K562 (cell line): ENCODE measurements around the gene LDLRAD3. TPM values are rescaled to one million over a fixed set of nuclear protein-coding genes. Genes with fewer than 3 reads are reported as not detected.

ENCODE experiments used
- ATAC-seq: fragments of 200-7000 bp; cut with Tn5 transposase; 3 replicates; pipeline ENCODE4 v1.9.1; 2020; ENCODE audit warnings: moderate library complexity
- BruUV-seq: library from RNA; stranded (reverse); fragments of 400-500 nt; replicated peaks from 2 replicates; lab custom pipeline; 2021; lab: Mats Ljungman, UMichigan
- CTCF ChIA-PET: fragments of 300-600 bp; formaldehyde crosslinking; extraction: SDS; loops from one replicate; lab custom pipeline; 2021; ENCODE audit warnings: low intra/inter-chr PET ratio; lab: Yijun Ruan, JAX
- POLR2A ChIA-PET: fragments of 300-600, 350-650 bp; sonication (Branson Sonifier 250); formaldehyde crosslinking; extraction: SDS; loops from one replicate; lab custom pipeline; 2021; ENCODE audit warnings: antibody characterized with exemption, inconsistent platforms; lab: Yijun Ruan, JAX
- DNase-seq, 4 experiments: peaks; one replicate each; pipeline versions ENCODE4 v3.0.0 to v3.0.0-alpha.2; 2011 to 2018; ENCODE audit warnings: low spot score in 3 of 4, mixed read lengths in 3 of 4; ENCODE audit errors: extremely low read depth in 1 of 4
- FAIRE-seq: peaks from 2 replicates; lab custom pipeline; 2011; peaks lifted over from hg19 to GRCh38; lab: Jason Lieb, UNC
- H2AFZ ChIP-seq: 2 replicates; pipeline ENCODE4 v1.6.0; 2011; ENCODE audit warnings: low read depth, low read length, control low read depth, inconsistent platforms
- H3K27ac ChIP-seq: fragments of 200-600 bp; 3 replicates; pipeline ENCODE4 v1.8.0; 2011; ENCODE audit warnings: low read depth, mild to moderate bottlenecking, control low read depth, inconsistent platforms, low read length, moderate library complexity, mixed read lengths; ENCODE audit errors: extremely low read depth
- H3K27me3 ChIP-seq, 2 experiments: fragments of 300-600 bp in 1 of 2; 2 replicates in 1 of 2; 3 replicates in 1 of 2; pipeline versions ENCODE4 v1.6.0 to v1.8.0; 2011; ENCODE audit warnings: inconsistent platforms in 2 of 2, low read length in 2 of 2, mild to moderate bottlenecking in 1 of 2, mixed read lengths in 1 of 2, moderate library complexity in 1 of 2; ENCODE audit not compliant: control insufficient read depth in 2 of 2, insufficient read depth in 2 of 2
- H3K36me3 ChIP-seq: fragments of 300-600 bp; 3 replicates; pipeline ENCODE4 v1.8.0; 2011; ENCODE audit warnings: mild to moderate bottlenecking, low read length, inconsistent platforms; ENCODE audit not compliant: control insufficient read depth, insufficient read depth
- H3K4me1 ChIP-seq, 2 experiments: fragments of 200-600 bp in 1 of 2; replicated peaks in 1 of 2; 2 replicates in 1 of 2; 3 replicates in 1 of 2; pipeline versions ENCODE4 v1.5.1 to v1.8.0; 2011; ENCODE audit warnings: inconsistent platforms in 2 of 2, low read length in 2 of 2, mild to moderate bottlenecking in 1 of 2, mixed read lengths in 1 of 2, moderate library complexity in 1 of 2; ENCODE audit not compliant: control insufficient read depth in 2 of 2, insufficient read depth in 2 of 2
- H3K4me2 ChIP-seq: 2 replicates; pipeline ENCODE4 v1.6.1; 2011; ENCODE audit warnings: low read length, control low read depth, inconsistent platforms, mixed read lengths; ENCODE audit not compliant: insufficient read depth
- H3K4me3 ChIP-seq: fragments of 200-600 bp; sonication (generic), shearing (Covaris generic); 2 replicates; pipeline ENCODE4 v1.5.1; 2016; ENCODE audit warnings: control low read depth, inconsistent platforms
- H3K79me2 ChIP-seq: fragments of 200-600 bp; 3 replicates; pipeline ENCODE4 v1.8.0; 2011; ENCODE audit warnings: low read length, inconsistent platforms; ENCODE audit not compliant: control insufficient read depth, insufficient read depth
- H3K9ac ChIP-seq, 2 experiments: 2 replicates each; pipeline versions ENCODE4 v1.6.0 to v1.6.1; 2011; ENCODE audit warnings: low read depth in 2 of 2, low read length in 2 of 2, control low read depth in 1 of 2, inconsistent platforms in 1 of 2, mild to moderate bottlenecking in 1 of 2, mixed read lengths in 1 of 2; ENCODE audit not compliant: insufficient read depth in 1 of 2
- H3K9me1 ChIP-seq: one replicate; pipeline ENCODE4 v1.6.0; 2011; ENCODE audit warnings: inconsistent platforms, mild to moderate bottlenecking, low read length, moderate library complexity; ENCODE audit not compliant: control insufficient read depth, insufficient read depth
- H3K9me3 ChIP-seq: replicated peaks from 2 replicates; pipeline ENCODE4 v1.5.1; 2011; ENCODE audit warnings: low read depth, low read length, inconsistent platforms; ENCODE audit not compliant: control insufficient read depth, insufficient read depth
- H4K20me1 ChIP-seq: replicated peaks from 2 replicates; pipeline ENCODE4 v1.6.1; 2011; ENCODE audit warnings: low read length, inconsistent platforms, mixed read lengths; ENCODE audit not compliant: control insufficient read depth, insufficient read depth
- ARHGAP35 ChIP-seq: fragments of 450-650 bp; IDR thresholded peaks from 2 replicates; pipeline ENCODE4 v1.6.1; 2018; ENCODE audit not compliant: partially characterized antibody
- DLX4 ChIP-seq: fragments of 250-450 bp; sonication (Bioruptor Pico); IDR thresholded peaks from 2 replicates; pipeline ENCODE4 v1.6.1; 2021; ENCODE audit warnings: mild to moderate bottlenecking
- MIER1 ChIP-seq: fragments of 450-650 bp; IDR thresholded peaks from 2 replicates; pipeline ENCODE4 v1.6.1; 2016; ENCODE audit warnings: antibody characterized with exemption, mild to moderate bottlenecking, low read depth
- MTA2 ChIP-seq: fragments of 450-650 bp; IDR thresholded peaks from 2 replicates; pipeline ENCODE4 v1.6.1; 2016; ENCODE audit warnings: low read depth
- MYBL2 ChIP-seq, 2 experiments: fragments of 450-650 bp in 1 of 2; sonication (generic) in 1 of 2; formaldehyde crosslinking in 1 of 2; IDR thresholded peaks; 2 replicates each; pipeline versions ENCODE4 v1.6.1 to v1.8.1; 2017 to 2022; ENCODE audit warnings: borderline replicate concordance in 1 of 2, inconsistent platforms in 1 of 2, low read depth in 1 of 2, mild to moderate bottlenecking in 1 of 2, missing genetic modification reagents in 1 of 2, moderate library complexity in 1 of 2
- SAFB ChIP-seq: fragments of 200-400 bp; formaldehyde crosslinking; IDR thresholded peaks from 2 replicates; pipeline ENCODE4 v1.6.1; 2017; ENCODE audit warnings: low read depth, low read length, borderline replicate concordance
- SIX5 ChIP-seq, 2 experiments: IDR thresholded peaks; 2 replicates each; pipeline ENCODE4 v1.6.1; 2011; ENCODE audit warnings: low read length in 2 of 2, borderline replicate concordance in 1 of 2, low read depth in 1 of 2, mild to moderate bottlenecking in 1 of 2, moderate library complexity in 1 of 2; ENCODE audit not compliant: insufficient read depth in 1 of 2
- SLC30A9 ChIP-seq: fragments of 250-450 bp; sonication (Bioruptor Pico); IDR thresholded peaks from 2 replicates; pipeline ENCODE4 v1.8.0; 2022; ENCODE audit warnings: mild to moderate bottlenecking, moderate library complexity
- STAT6 ChIP-seq: sonication (generic); formaldehyde crosslinking; IDR thresholded peaks from 2 replicates; pipeline ENCODE4 v1.8.1; 2023; ENCODE audit warnings: mild to moderate bottlenecking, missing genetic modification reagents
- ZFPM2 ChIP-seq: fragments of 250-450 bp; sonication (Bioruptor Pico); IDR thresholded peaks from 2 replicates; pipeline ENCODE4 v1.5.1; 2022; ENCODE audit warnings: mild to moderate bottlenecking
- ZNF184 ChIP-seq: sonication (generic); formaldehyde crosslinking; IDR thresholded peaks from 2 replicates; pipeline ENCODE4 v1.5.0; 2020; ENCODE audit warnings: missing genetic modification reagents
- ZNF212 ChIP-seq: fragments of 450-650 bp; formaldehyde crosslinking; IDR thresholded peaks from 2 replicates; pipeline ENCODE4 v1.4.0; 2020; ENCODE audit warnings: mild to moderate bottlenecking
- ZNF561 ChIP-seq: fragments of 450-650 bp; formaldehyde crosslinking; conservative IDR thresholded peaks from 2 replicates; pipeline ENCODE4 v1.4.0; 2020; ENCODE audit warnings: mild to moderate bottlenecking, moderate library complexity
- WGBS: fragments of 100-300 bp; shearing (Covaris generic); methylation state at CpG from one replicate; pipeline ENCODE4 v1.1.6; 2016; ENCODE audit warnings: low coverage, mixed read lengths; ENCODE audit not compliant: insufficient coverage; ENCODE audit errors: missing lambda C conversion rate; 5-methylcytosine and 5-hydroxymethylcytosine counted together
- in situ Hi-C: fragments of 300-500 bp; cut with MboI; formaldehyde crosslinking; loops from 4 replicates; pipeline ENCODE4 v1.15.0; 2018; ENCODE audit warnings: inconsistent platforms, mixed read lengths
- intact Hi-C: fragments of 100-400 bp; cut with micrococcal nuclease; formaldehyde crosslinking; loops from 2 replicates; pipeline ENCODE4 v1.14.2; 2022
- polyA plus RNA-seq, 8 experiments: library from polyadenylated mRNA; depleted of rRNA in 4 of 8; stranded (reverse) in 5 of 8; unstranded in 3 of 8; fragments of >200 nt; fragmentation: Nextera tagmentation in 2 of 8; fragmentation: Illumina TruSeq in 1 of 8; extraction: Ambion mirVana in 2 of 8; extraction: Trizol in 1 of 8; gene quantifications; 2 replicates each; pipeline versions ENCODE4 v1.2.1 to v1.2.3, GENCODE V29; 2011 to 2014; ENCODE audit warnings: inconsistent platforms in 1 of 8, missing spikeins in 1 of 8
- total RNA-seq, 7 experiments: library from RNA; depleted of rRNA in 6 of 7; stranded (reverse); fragments of >200 nt in 6 of 7; fragmentation: Illumina TruSeq in 2 of 7; extraction: Trizol in 2 of 7; gene quantifications; 2 replicates each; pipeline versions ENCODE4 v1.2.1 to v1.2.3, GENCODE V29; 2011 to 2021; ENCODE audit warnings: low replicate concordance in 1 of 7

LDLRAD3 gene
- total and polyA plus RNA-seq, 9 of the 15 experiments (the other 6 are each of a cell fraction or from before 2014, with no cell fraction given): 0.73 to 7.2 (median 3.5) TPM

- no TSS peak for BruUV-seq
Observed at GRCh38 chr11:36227044-36227443, 283.2 kb downstream of the LDLRAD3 start.

GRCh38 chr11:36228689-36229088 is 284.8 kb downstream of the LDLRAD3 start:
- Histone ChIP-seq H3K27me3 (peaks cover 0 to 13% of the 10 kb centered on the region in 2 experiments; a peak in 1 of 5 replicates), H4K20me1 (no peaks in the 10 kb centered on the region; the same call in none of the 2 replicates), H3K79me2 (no peaks in the 10 kb centered on the region), H3K4me2 (no peak overlapping the region), H3K4me1 (no peaks in the 10 kb centered on the region), H3K9ac (no peak overlapping the region), H3K9me1 (no peaks in the 10 kb centered on the region), H3K36me3 (no peaks in the 10 kb centered on the region), H3K9me3 (no peaks in the 10 kb centered on the region), H2AFZ (no peak overlapping the region), H3K27ac (no peak overlapping the region), H3K4me3 (no peak overlapping the region)
- CTCF ChIA-PET: no interaction called here
- no peak for ATAC-seq
- no TSS peak for BruUV-seq
- POLR2A ChIA-PET: interaction anchor here (1.0 kb wide), 1 partner anchor 13 kb away, joined by 3 read pairs; no protein-coding TSS in a partner anchor
- intact Hi-C loops: no loop called here
- 45% methylated on average over 8 of the region's 8 CpGs for WGBS
- no peak for FAIRE-seq
- in situ Hi-C loops: no loop called here
- no peak for TF ChIP-seq MTA2
- no peak for TF ChIP-seq ZNF212 (CRISPR knock-in tag)
- no peak for TF ChIP-seq ZNF561 (CRISPR knock-in tag)
- no peak for TF ChIP-seq SIX5 (IDR thresholded peaks at IDR 0.05; ENCODE audit: borderline replicate concordance in 1 of 2, insufficient read depth in 1 of 2, low read depth in 1 of 2, low read length in 2 of 2)
- TF ChIP-seq ARHGAP35: no peak
- TF ChIP-seq SAFB: no peak
- TF ChIP-seq SLC30A9 (CRISPR knock-in tag): no peak
- no peak for TF ChIP-seq MYBL2 (IDR thresholded peaks at IDR 0.05; ENCODE audit: low read depth)
- TF ChIP-seq MYBL2 (CRISPR knock-in tag; IDR thresholded peaks at IDR 0.05; ENCODE audit: borderline replicate concordance): no peak
- no peak for TF ChIP-seq STAT6
- no peak for TF ChIP-seq MIER1
- no peak for DNase-seq

More at GRCh38 chr11:36227044-36227443, 283.2 kb downstream of the LDLRAD3 start:
- Histone ChIP-seq H3K4me3 (no peak overlapping the region), H3K9me3 (no peaks in the 10 kb centered on the region), H4K20me1 (no peaks in the 10 kb centered on the region; the same call in none of the 2 replicates), H3K9me1 (no peaks in the 10 kb centered on the region), H3K27ac (no peak overlapping the region), H3K9ac (no peak overlapping the region), H3K4me2 (no peak overlapping the region), H2AFZ (no peak overlapping the region), H3K79me2 (no peaks in the 10 kb centered on the region), H3K4me1 (no peaks in the 10 kb centered on the region; a peak in 1 of 5 replicates), H3K27me3 (peaks cover 0 to 13% of the 10 kb centered on the region in 2 experiments; a peak in 1 of 5 replicates), H3K36me3 (no peaks in the 10 kb centered on the region)
- ChIA-PET POLR2A (no interaction called here), CTCF (no interaction called here)
- in situ Hi-C loops (no loop called here), intact Hi-C loops (no loop called here)
- no peak for FAIRE-seq
- DNase-seq: no peak
- no peak for TF ChIP-seq DLX4 (CRISPR knock-in tag)
- TF ChIP-seq ZNF184 (CRISPR knock-in tag): no peak
- no peak for TF ChIP-seq ZFPM2 (CRISPR knock-in tag)
- ATAC-seq: no peak
- WGBS: 38% methylated on average over 11 of the region's 15 CpGs
